Upper lobe of right lung (tissue), 1 donor: ENCODE measurements around the gene HOXC11. TPM values are rescaled to one million over a fixed set of nuclear protein-coding genes. Genes with fewer than 3 reads are reported as not detected.
A peak's percentile ranks its signal among the peaks of the same experiment; 100 is the strongest.

ENCODE experiments used
- ATAC-seq: fragments of 200-7000 bp; cut with Tn5 transposase; one replicate; pipeline ENCODE4 v1.9.1; 2020; ENCODE audit warnings: mild to moderate bottlenecking, moderate library complexity
- DNase-seq: peaks from one replicate; pipeline ENCODE4 v3.0.0-alpha.2; 2020
- H3K27ac ChIP-seq: fragments of 200-600 bp; one replicate; pipeline ENCODE4 v1.8.0; 2022
- H3K27me3 ChIP-seq: fragments of 200-600 bp; one replicate; pipeline ENCODE4 v1.8.0; 2022; ENCODE audit warnings: mild to moderate bottlenecking
- H3K36me3 ChIP-seq: fragments of 200-600 bp; one replicate; pipeline ENCODE4 v1.8.0; 2022
- H3K4me1 ChIP-seq: fragments of 200-600 bp; one replicate; pipeline ENCODE4 v1.8.0; 2022
- H3K4me3 ChIP-seq: fragments of 200-600 bp; one replicate; pipeline ENCODE4 v1.8.0; 2022; ENCODE audit warnings: mild to moderate bottlenecking
- H3K9me3 ChIP-seq: fragments of 200-600 bp; one replicate; pipeline ENCODE4 v1.8.0; 2022
- intact Hi-C: fragments of 100-400 bp; cut with DNase I; formaldehyde crosslinking; loops from one replicate; pipeline ENCODE4 v1.11.0; 2022
- total RNA-seq: library from RNA; stranded (reverse); fragmentation: NEBNext Ultra II Directional; extraction: Animal tissue kit (Norgen Biotek cat#: 25700); gene quantifications from one replicate; pipeline ENCODE4 v1.2.1, GENCODE V29; 2021
- TF ChIP-seq, protein P1 (sequence below): fragments of 200-600 bp; IDR thresholded peaks from one replicate; pipeline ENCODE4 v1.8.0; 2022; ENCODE audit warnings: antibody characterized with exemption
- donor health status: DM: no; HTN: yes; CAD: no; lungs with severe emphysema.

The HOXC11 gene
- total RNA-seq, 1 donor from 2014 or later: not detected

DNA sequence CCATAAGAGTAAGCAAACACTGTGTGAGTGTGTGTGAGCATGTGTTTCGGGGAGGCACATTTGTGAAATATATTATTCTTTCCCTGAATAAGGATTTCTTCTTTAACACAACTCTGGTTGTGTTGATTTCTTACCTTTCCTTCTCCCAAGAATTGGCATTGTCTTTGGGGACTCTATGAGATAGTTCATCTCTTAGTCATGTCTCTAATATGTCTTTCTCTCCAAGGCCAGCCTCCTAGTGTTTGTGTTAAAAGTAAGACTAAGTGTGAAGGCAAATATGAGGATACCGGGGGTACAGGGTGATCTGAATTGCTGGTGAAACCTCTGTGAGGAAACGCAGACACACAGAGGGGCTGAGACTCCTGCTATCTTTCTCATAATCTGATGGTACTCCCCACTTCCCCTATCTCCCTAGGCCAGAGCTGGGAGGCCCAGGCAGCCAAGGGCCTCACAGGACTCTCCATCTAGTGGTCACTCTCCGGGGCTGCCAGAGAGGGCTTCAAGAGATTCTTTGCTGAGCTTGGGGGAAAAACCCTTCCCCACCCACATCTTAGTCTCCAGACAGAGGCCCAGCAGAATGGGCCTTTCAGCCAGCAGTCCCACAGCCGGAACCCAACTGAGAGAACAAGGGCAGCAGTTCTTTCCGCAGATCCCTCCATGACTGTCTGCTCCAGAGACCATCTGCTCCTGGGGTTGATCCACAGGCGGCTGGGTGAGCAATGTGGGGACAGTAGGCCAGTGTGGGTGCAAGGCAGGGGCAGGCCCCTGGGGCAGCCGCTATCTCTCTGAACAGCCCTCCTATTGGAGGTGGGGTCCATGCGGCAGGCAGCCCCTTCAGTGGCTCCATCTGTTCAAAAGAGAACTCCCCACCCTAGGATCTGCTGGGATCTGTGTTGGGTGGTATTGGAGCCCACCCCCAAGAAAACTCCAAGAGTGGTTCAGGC is 24.0 kb upstream of the HOXC11 start:
- DNase-seq: no peak
- Histone ChIP-seq H3K27ac (no peak overlapping the region), H3K9me3 (no peaks in the 10 kb centered on the region), H3K4me1 (no peaks in the 10 kb centered on the region), H3K27me3 (peaks cover 97% of the 10 kb centered on the region), H3K4me3 (no peak overlapping the region), H3K36me3 (no peaks in the 10 kb centered on the region)
- intact Hi-C loops: no loop called here
- TF ChIP-seq, protein P1, sequence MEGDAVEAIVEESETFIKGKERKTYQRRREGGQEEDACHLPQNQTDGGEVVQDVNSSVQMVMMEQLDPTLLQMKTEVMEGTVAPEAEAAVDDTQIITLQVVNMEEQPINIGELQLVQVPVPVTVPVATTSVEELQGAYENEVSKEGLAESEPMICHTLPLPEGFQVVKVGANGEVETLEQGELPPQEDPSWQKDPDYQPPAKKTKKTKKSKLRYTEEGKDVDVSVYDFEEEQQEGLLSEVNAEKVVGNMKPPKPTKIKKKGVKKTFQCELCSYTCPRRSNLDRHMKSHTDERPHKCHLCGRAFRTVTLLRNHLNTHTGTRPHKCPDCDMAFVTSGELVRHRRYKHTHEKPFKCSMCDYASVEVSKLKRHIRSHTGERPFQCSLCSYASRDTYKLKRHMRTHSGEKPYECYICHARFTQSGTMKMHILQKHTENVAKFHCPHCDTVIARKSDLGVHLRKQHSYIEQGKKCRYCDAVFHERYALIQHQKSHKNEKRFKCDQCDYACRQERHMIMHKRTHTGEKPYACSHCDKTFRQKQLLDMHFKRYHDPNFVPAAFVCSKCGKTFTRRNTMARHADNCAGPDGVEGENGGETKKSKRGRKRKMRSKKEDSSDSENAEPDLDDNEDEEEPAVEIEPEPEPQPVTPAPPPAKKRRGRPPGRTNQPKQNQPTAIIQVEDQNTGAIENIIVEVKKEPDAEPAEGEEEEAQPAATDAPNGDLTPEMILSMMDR: no peak
- no peak for ATAC-seq

DNA sequence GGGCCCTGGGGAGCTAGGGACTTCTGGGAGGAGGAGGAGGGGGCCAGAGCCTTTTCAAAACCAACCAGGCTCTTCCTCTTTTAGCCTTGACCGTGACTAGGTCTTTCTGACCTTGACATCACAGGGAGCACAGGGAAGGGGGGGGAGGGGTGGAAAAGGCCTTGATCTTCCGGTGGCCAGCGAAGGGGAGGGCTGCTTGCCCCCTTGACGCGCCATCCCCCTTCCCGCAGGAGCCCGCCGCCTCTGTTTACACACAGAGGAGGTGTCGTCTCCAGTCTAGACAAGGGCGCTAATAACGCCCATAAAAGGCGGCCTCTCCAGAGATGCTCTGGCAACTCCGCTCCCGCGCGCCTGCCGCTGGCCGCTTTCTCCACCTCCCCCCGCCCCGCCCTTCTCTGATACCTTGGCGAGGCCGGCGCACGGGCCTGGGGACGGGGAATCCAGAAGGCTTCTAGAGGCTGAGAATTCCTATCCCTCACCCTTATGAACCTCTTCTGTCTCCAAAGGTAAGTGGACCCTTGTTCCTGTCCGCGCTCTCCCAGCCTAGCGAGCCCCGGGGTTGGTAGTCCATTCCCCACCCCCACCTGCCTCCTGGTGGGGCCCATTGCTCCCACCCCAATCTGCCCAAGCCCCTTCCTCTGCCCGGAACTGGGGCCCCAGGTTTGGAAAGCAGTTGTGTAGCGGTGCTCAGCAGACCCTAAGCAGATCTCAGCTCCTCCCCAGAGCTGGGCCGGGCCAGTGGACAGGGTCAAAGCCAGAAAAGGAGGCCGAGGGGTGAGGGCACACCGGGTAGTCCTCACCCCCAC is 23.1 kb upstream of the HOXC11 start:
- intact Hi-C loops: no loop called here
- peaks cover 97% of the 10 kb centered on the region for H3K27me3 ChIP-seq
- TF ChIP-seq, protein P1: no peak

DNA sequence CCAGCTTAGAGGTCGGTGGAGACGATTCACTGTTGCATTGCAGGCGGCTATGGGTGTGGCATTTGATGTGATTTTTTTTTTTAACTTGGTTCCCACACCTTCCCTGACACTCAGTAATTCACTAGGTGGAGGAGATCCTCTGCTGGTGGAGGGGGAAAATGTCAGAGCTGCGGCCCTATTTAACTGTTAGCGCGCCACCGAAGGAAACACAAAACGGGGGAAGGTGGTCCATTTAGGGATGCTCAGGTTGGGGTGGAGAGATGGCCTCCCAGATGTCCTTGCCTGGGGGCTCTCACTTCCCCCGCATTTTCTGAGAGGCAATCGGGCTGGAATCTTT is 22.5 kb upstream of the HOXC11 start:
- TF ChIP-seq, protein P1: no peak
- H3K4me3 ChIP-seq: no peak overlapping the region
- H3K36me3 ChIP-seq: no peaks in the 10 kb centered on the region
- DNase-seq (no peak), ATAC-seq (no peak)
- no peak overlapping the region for H3K27ac ChIP-seq
- peaks cover 97% of the 10 kb centered on the region for H3K27me3 ChIP-seq
- intact Hi-C loops: no loop called here
- no peaks in the 10 kb centered on the region for H3K9me3 ChIP-seq
- no peaks in the 10 kb centered on the region for H3K4me1 ChIP-seq

More for the DNA sequence above, 23.1 kb upstream of the HOXC11 start:
- no peak overlapping the region for H3K4me3 ChIP-seq
- no peaks in the 10 kb centered on the region for H3K36me3 ChIP-seq
- no peaks in the 10 kb centered on the region for H3K4me1 ChIP-seq
- no peaks in the 10 kb centered on the region for H3K9me3 ChIP-seq
- ATAC-seq: no peak
- DNase-seq: no peak
- no peak overlapping the region for H3K27ac ChIP-seq

DNA sequence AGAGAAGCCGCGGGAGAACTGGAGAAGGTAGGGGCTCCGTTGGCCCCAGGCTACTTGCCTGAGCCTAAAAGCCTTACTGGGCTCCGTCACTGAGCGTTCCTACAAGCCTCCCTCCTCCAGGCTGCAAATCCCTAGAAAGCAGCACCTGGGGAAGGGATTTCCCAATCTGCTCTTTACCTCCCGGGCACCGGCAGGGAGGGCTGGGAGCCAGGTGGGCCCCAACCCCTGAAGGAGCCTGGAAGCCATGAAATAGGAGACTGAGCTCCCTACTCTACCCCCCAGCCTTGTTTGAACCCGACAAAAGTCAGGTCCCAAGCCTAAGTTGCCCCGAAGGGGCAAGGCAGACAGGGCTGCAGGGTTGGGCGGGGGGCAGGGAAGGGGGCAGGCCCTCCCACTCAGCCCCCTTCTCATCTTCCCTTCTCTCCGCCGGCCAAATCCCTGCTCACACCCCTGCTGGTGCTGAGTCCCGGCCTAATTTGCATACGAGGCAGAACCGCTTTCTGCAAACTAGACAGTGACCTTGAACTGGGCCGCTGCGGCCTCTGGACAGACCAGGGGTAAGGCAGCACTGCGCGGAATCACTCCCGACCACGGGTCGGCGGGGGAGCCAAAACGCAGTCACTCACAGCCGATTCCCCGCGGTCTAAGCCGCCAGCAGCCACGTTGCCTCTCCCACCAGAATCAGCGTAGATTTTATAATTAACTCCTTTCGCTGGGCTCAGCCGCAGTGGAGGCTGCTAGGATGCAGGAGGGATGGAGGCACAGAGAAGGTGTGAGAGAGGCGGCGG is 21.9 kb upstream of the HOXC11 start:
- no peaks in the 10 kb centered on the region for H3K36me3 ChIP-seq
- intact Hi-C loops: no loop called here
- TF ChIP-seq, protein P1: no peak
- H3K4me1 ChIP-seq: no peaks in the 10 kb centered on the region
- no peaks in the 10 kb centered on the region for H3K9me3 ChIP-seq
- no peak overlapping the region for H3K4me3 ChIP-seq
- ATAC-seq (no peak), DNase-seq (peak; percentile 61)
- peaks cover 97% of the 10 kb centered on the region for H3K27me3 ChIP-seq
- no peak overlapping the region for H3K27ac ChIP-seq

DNA sequence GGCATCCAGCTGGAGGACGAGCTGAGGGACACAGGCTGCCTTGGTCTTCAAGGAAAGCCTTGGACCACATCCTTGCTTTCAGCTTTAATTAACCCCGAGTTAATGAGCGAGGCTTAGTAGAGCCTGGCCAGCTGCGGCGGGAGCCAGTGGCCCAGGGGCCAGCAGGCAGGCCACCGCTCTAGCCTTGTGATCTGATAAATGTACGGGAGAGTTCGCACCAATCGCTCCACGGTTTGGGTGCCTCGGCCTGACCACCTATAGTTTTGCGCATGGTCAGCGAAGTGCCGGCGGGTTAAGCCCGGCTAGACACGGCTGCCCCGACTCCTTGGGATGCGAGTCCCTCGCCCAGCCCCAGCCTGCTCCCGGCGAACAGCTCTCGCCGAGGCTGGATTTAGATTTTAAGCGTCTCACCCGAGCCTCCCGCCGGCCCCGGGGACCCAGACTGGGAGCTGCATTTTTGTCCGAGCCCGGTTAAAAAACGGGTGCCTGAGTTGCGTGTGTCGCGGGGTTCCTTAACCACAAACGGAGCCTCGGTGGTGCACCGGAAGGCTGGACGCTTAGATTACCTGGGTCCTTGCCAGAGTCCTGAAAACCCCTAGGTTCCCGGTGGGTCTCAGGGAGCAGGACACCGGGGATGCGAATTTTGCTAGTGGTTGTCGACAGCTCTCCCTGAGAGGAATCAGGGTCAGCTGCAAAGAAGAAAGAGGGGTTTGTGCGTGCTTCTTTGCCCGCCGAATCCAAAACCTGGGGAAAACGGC is 21.2 kb upstream of the HOXC11 start:
- Histone ChIP-seq H3K9me3 (no peaks in the 10 kb centered on the region), H3K36me3 (no peaks in the 10 kb centered on the region), H3K4me1 (no peaks in the 10 kb centered on the region), H3K27me3 (peaks cover 97% of the 10 kb centered on the region), H3K27ac (no peak overlapping the region), H3K4me3 (no peak overlapping the region)
- intact Hi-C loops: no loop called here
- DNase-seq: peak; percentile 34
- no peak for ATAC-seq
- TF ChIP-seq, protein P1: no peak
